HepG2 (cell line): ENCODE measurements around the gene JPH2. TPM values are rescaled to one million over a fixed set of nuclear protein-coding genes. Genes with fewer than 3 reads are reported as not detected.

Source experiments
- ARID3A ChIP-seq: IDR thresholded peaks from 2 replicates; pipeline ENCODE4 v1.6.1; 2012; ENCODE audit warnings: low read depth, low read length, improper control_type of control experiment
- ARNT ChIP-seq: fragments of 450-650 bp; IDR thresholded peaks from 2 replicates; pipeline ENCODE4 v1.6.1; 2017
- BHLHE40 ChIP-seq: IDR thresholded peaks from 2 replicates; pipeline ENCODE4 v1.6.1; 2011; ENCODE audit warnings: low read length, improper control_type of control experiment
- CBX5 ChIP-seq: sonication (generic); formaldehyde crosslinking; IDR thresholded peaks from 2 replicates; pipeline ENCODE4 v1.4.0; 2020; ENCODE audit warnings: missing genetic modification reagents, borderline replicate concordance
- CEBPB ChIP-seq: IDR thresholded peaks from 2 replicates; pipeline ENCODE4 v1.6.1; 2011; ENCODE audit warnings: low read depth, low read length, improper control_type of control experiment, borderline replicate concordance
- ESRRA ChIP-seq: sonication (generic); formaldehyde crosslinking; IDR thresholded peaks from 2 replicates; pipeline ENCODE4 v1.5.1; 2020; ENCODE audit warnings: mild to moderate bottlenecking, low read depth, missing genetic modification reagents
- EZH2 ChIP-seq: conservative IDR thresholded peaks from 2 replicates; pipeline ENCODE4 v1.6.1; 2012; ENCODE audit warnings: mild to moderate bottlenecking, low read depth, low read length, moderate library complexity
- GABPA ChIP-seq, 2 experiments: IDR thresholded peaks; 2 replicates each; pipeline ENCODE4 v1.6.1; 2011 to 2016; ENCODE audit warnings: low read depth in 2 of 2, low read length in 1 of 2, missing biosample characterization in 1 of 2, missing genetic modification characterization in 1 of 2
- GFI1 ChIP-seq: sonication (generic); formaldehyde crosslinking; IDR thresholded peaks from 2 replicates; pipeline ENCODE4 v1.5.0; 2020; ENCODE audit warnings: missing genetic modification reagents, mild to moderate bottlenecking, borderline replicate concordance
- GPBP1L1 ChIP-seq: sonication (generic); formaldehyde crosslinking; IDR thresholded peaks from 2 replicates; pipeline ENCODE4 v1.5.0; 2020; ENCODE audit warnings: mild to moderate bottlenecking, missing genetic modification reagents
- HDAC2 ChIP-seq: sonication (generic); formaldehyde crosslinking; IDR thresholded peaks from 2 replicates; pipeline ENCODE4 v1.4.0; 2020; ENCODE audit warnings: missing genetic modification reagents
- KDM5A ChIP-seq: fragments of 200-600 bp; sonication (generic); IDR thresholded peaks from 2 replicates; pipeline ENCODE4 v1.7.0; 2018; ENCODE audit warnings: antibody characterized with exemption, mild to moderate bottlenecking, low read length, borderline replicate concordance
- MED13 ChIP-seq: sonication (generic); formaldehyde crosslinking; IDR thresholded peaks from 2 replicates; pipeline ENCODE4 v1.5.0; 2020; ENCODE audit warnings: missing genetic modification reagents
- MXD3 ChIP-seq: IDR thresholded peaks from 2 replicates; pipeline ENCODE4 v1.6.1; 2016; ENCODE audit warnings: mild to moderate bottlenecking, missing biosample characterization, missing genetic modification reagents
- TRIM24 ChIP-seq: sonication (generic); formaldehyde crosslinking; IDR thresholded peaks from 2 replicates; pipeline ENCODE4 v1.8.0; 2022; ENCODE audit warnings: mild to moderate bottlenecking, missing genetic modification reagents
- ZBTB38 ChIP-seq: sonication (generic); formaldehyde crosslinking; IDR thresholded peaks from 2 replicates; pipeline ENCODE4 v1.5.1; 2020; ENCODE audit warnings: mild to moderate bottlenecking, missing genetic modification reagents
- ZNF143 ChIP-seq: sonication (generic); formaldehyde crosslinking; IDR thresholded peaks from 2 replicates; pipeline ENCODE4 v1.4.0; 2020; ENCODE audit warnings: missing genetic modification reagents
- ZNF224 ChIP-seq: sonication (generic); formaldehyde crosslinking; IDR thresholded peaks from 2 replicates; pipeline ENCODE4 v1.5.0; 2020; ENCODE audit warnings: mild to moderate bottlenecking, missing genetic modification reagents
- ZNF260 ChIP-seq: sonication (generic); formaldehyde crosslinking; IDR thresholded peaks from 2 replicates; pipeline ENCODE4 v1.4.0; 2020; ENCODE audit warnings: missing genetic modification reagents, low read depth, mild to moderate bottlenecking, borderline replicate concordance
- ZNF280D ChIP-seq: sonication (generic); formaldehyde crosslinking; IDR thresholded peaks from 2 replicates; pipeline ENCODE4 v1.5.1; 2020; ENCODE audit warnings: mild to moderate bottlenecking, missing genetic modification reagents
- ZNF354B ChIP-seq: sonication (generic); formaldehyde crosslinking; IDR thresholded peaks from 2 replicates; pipeline ENCODE4 v1.8.0; 2022; ENCODE audit warnings: mild to moderate bottlenecking, missing genetic modification reagents
- ZNF615 ChIP-seq: sonication (generic); formaldehyde crosslinking; IDR thresholded peaks from 2 replicates; pipeline ENCODE4 v1.5.0; 2020; ENCODE audit warnings: mild to moderate bottlenecking, missing genetic modification reagents, borderline replicate concordance
- ZNF75D ChIP-seq: sonication (generic); formaldehyde crosslinking; IDR thresholded peaks from 2 replicates; pipeline ENCODE4 v1.8.1; 2023; ENCODE audit warnings: missing genetic modification reagents, mild to moderate bottlenecking, borderline replicate concordance
- ZNF790 ChIP-seq: sonication (generic); formaldehyde crosslinking; IDR thresholded peaks from 2 replicates; pipeline ENCODE4 v1.8.0; 2022; ENCODE audit warnings: missing genetic modification reagents, mild to moderate bottlenecking, borderline replicate concordance
- polyA plus RNA-seq, 8 experiments: library from polyadenylated mRNA; depleted of rRNA in 3 of 8; stranded (reverse) in 7 of 8; unstranded in 1 of 8; fragments of >200 nt; fragmentation: Illumina TruSeq in 4 of 8; extraction: Trizol in 4 of 8; gene quantifications; 2 replicates each; pipeline versions ENCODE4 v1.2.1 to v1.2.3, GENCODE V29; 2011 to 2016; ENCODE audit warnings: low read depth in 4 of 8, missing spikeins in 1 of 8, mixed read lengths in 1 of 8; ENCODE audit not compliant: insufficient read depth in 1 of 8
- total RNA-seq, 5 experiments: library from RNA; depleted of rRNA; stranded (reverse); fragments of >200 nt; fragmentation: Illumina TruSeq; extraction: Trizol; gene quantifications; 2 replicates each; pipeline ENCODE4 v1.2.3, GENCODE V29; 2016; ENCODE audit warnings: low read depth in 1 of 5

Gene JPH2
- total and polyA plus RNA-seq, 2 of the 13 experiments (the other 11 are each of a cell fraction or from before 2014, with no cell fraction given) = 0.42 TPM; not detected in 1

GRCh38 chr20:44210406-44211176 is 23.6 kb upstream of the JPH2 start, which contains the start of gene OSER1 (continued):
- TF ChIP-seq GPBP1L1 (CRISPR knock-in tag) (no peak), CEBPB (peak; percentile 81; the same call in 1 of the 2 replicates), ARID3A (peak; percentile 50), ARNT (no peak), EZH2 (no peak), ZNF75D (CRISPR knock-in tag) (no peak), CBX5 (CRISPR knock-in tag) (no peak; the same call in 1 of the 2 replicates), ZNF280D (CRISPR knock-in tag) (0 out of 2 replicates have a peak, but pooled peaks have one; percentile 93), KDM5A (peak; percentile 67; the same call in 1 of the 2 replicates), ESRRA (CRISPR knock-in tag) (no peak; the same call in 1 of the 2 replicates), HDAC2 (CRISPR knock-in tag) (peak; percentile 89), MED13 (CRISPR knock-in tag) (no peak), GFI1 (CRISPR knock-in tag) (peak; percentile 99), ZBTB38 (CRISPR knock-in tag) (peak; percentile 74), ZNF260 (0 out of 2 replicates have a peak, but pooled peaks have one; percentile 18), GABPA (IDR thresholded peaks at IDR 0.05; ENCODE audit: low read depth, low read length) (peak; percentile 75), GABPA (CRISPR knock-in tag; IDR thresholded peaks at IDR 0.05; ENCODE audit: low read depth) (peak; percentile 93), ZNF790 (CRISPR knock-in tag) (peak; percentile 85; the same call in 1 of the 2 replicates), MXD3 (CRISPR knock-in tag) (0 out of 2 replicates have a peak, but pooled peaks have one; percentile 20), ZNF143 (CRISPR knock-in tag) (no peak), TRIM24 (no peak), ZNF354B (no peak), ZNF615 (CRISPR knock-in tag) (0 out of 2 replicates have a peak, but pooled peaks have one; percentile 75), ZNF224 (CRISPR knock-in tag) (no peak), BHLHE40 (peak; percentile 100)
